PC-3 (cell line): ENCODE data around the gene IKZF1. TPM values are rescaled to one million over a fixed set of nuclear protein-coding genes. Genes with fewer than 3 reads are reported as not detected.

Experiments
- ATAC-seq: fragments of 200-7000 bp; cut with Tn5 transposase; 2 replicates; pipeline ENCODE4 v1.9.1; 2020; ENCODE audit warnings: mild to moderate bottlenecking, moderate library complexity
- BruUV-seq: library from RNA; stranded (reverse); fragments of 400-500 nt; replicated peaks from 2 replicates; lab custom pipeline; 2021; lab: Mats Ljungman, UMichigan
- CTCF ChIA-PET: fragments of 300-600 bp; sonication (Branson Sonifier 250); formaldehyde crosslinking; loops from one replicate; lab custom pipeline; 2022; ENCODE audit warnings: antibody characterized with exemption; lab: Charles Lee
- POLR2A ChIA-PET: fragments of 300-600 bp; sonication (Branson Sonifier 250); formaldehyde crosslinking; loops from one replicate; lab custom pipeline; 2022; ENCODE audit warnings: antibody characterized with exemption; ENCODE audit not compliant: unreplicated experiment; lab: Charles Lee
- DNase-seq: peaks from one replicate; pipeline ENCODE4 v3.0.0-alpha.2; 2015
- H2AFZ ChIP-seq: fragments of 300-600 bp; sonication (generic); 2 replicates; pipeline ENCODE4 v1.6.0; 2016; ENCODE audit warnings: antibody characterized with exemption, low read length
- H3F3A ChIP-seq: fragments of 300-600 bp; sonication (generic); one replicate; pipeline ENCODE4 v1.6.0; 2017; ENCODE audit warnings: antibody characterized with exemption, low read length, control low read depth, mild to moderate bottlenecking; ENCODE audit not compliant: unreplicated experiment
- H3K27ac ChIP-seq: fragments of 300-600 bp; sonication (generic); 2 replicates; pipeline ENCODE4 v1.5.1; 2016; ENCODE audit warnings: mild to moderate bottlenecking, low read length
- H3K27me3 ChIP-seq: fragments of 300-600 bp; sonication (generic); 2 replicates; pipeline ENCODE4 v1.6.1; 2016; ENCODE audit warnings: low read length, mixed read lengths
- H3K36me3 ChIP-seq: fragments of 300-600 bp; sonication (generic); 2 replicates; pipeline ENCODE4 v1.6.1; 2016; ENCODE audit warnings: low read depth, mixed run types, low read length, mixed read lengths
- H3K4me1 ChIP-seq: fragments of 300-600 bp; sonication (generic); 2 replicates; pipeline ENCODE4 v1.5.1; 2016; ENCODE audit warnings: low read length; ENCODE audit not compliant: insufficient read depth
- H3K4me2 ChIP-seq: fragments of 300-600 bp; sonication (generic); 2 replicates; pipeline ENCODE4 v1.6.0; 2016; ENCODE audit warnings: low read length
- H3K4me3 ChIP-seq: fragments of 300-600 bp; sonication (generic); 2 replicates; pipeline ENCODE4 v1.5.1; 2016; ENCODE audit warnings: mild to moderate bottlenecking, low read length, mixed read lengths
- H3K79me2 ChIP-seq: fragments of 300-600 bp; sonication (generic); 2 replicates; pipeline ENCODE4 v1.6.1; 2017; ENCODE audit warnings: low read length, mixed read lengths
- H3K9ac ChIP-seq: fragments of 300-600 bp; sonication (generic); 2 replicates; pipeline ENCODE4 v1.6.0; 2016; ENCODE audit warnings: mild to moderate bottlenecking, low read length
- H3K9me2 ChIP-seq: fragments of 300-600 bp; sonication (generic); replicated peaks from 2 replicates; pipeline ENCODE4 v1.6.1; 2016; ENCODE audit warnings: mixed run types, low read length, mixed read lengths
- H3K9me3 ChIP-seq: fragments of 300-600 bp; sonication (generic); 2 replicates; pipeline ENCODE4 v1.6.1; 2016; ENCODE audit warnings: low read length, mixed read lengths
- H4K20me1 ChIP-seq: fragments of 300-600 bp; sonication (generic); 2 replicates; pipeline ENCODE4 v1.6.1; 2016; ENCODE audit warnings: low read length, mixed read lengths
- EZH2 ChIP-seq: fragments of 300-600 bp; sonication (generic); IDR thresholded peaks from one replicate; pipeline ENCODE4 v1.6.1; 2017; ENCODE audit warnings: antibody characterized with exemption, mild to moderate bottlenecking, low read length; ENCODE audit not compliant: unreplicated experiment
- EZH2phosphoT487 ChIP-seq: fragments of 300-600 bp; sonication (generic); IDR thresholded peaks from 2 replicates; pipeline ENCODE4 v1.6.1; 2018; ENCODE audit warnings: mild to moderate bottlenecking, antibody characterized with exemption, low read length, borderline replicate concordance
- intact Hi-C: fragments of 100-400 bp; cut with micrococcal nuclease; formaldehyde crosslinking; loops from 2 replicates; pipeline ENCODE4 v1.9.0; 2023
- total RNA-seq: library from RNA; depleted of rRNA; stranded (reverse); fragments of >200 nt; gene quantifications from 2 replicates; pipeline ENCODE4 v1.2.3, GENCODE V29; 2014
- TF ChIP-seq, protein P1 (sequence below): fragments of 300-600 bp; sonication (generic); conservative IDR thresholded peaks from 2 replicates; pipeline ENCODE4 v1.5.1; 2017; ENCODE audit warnings: antibody characterized with exemption, low read depth, mild to moderate bottlenecking, low read length

The IKZF1 gene
- total RNA-seq, 1 experiment from 2014 or later, result not detected

DNA sequence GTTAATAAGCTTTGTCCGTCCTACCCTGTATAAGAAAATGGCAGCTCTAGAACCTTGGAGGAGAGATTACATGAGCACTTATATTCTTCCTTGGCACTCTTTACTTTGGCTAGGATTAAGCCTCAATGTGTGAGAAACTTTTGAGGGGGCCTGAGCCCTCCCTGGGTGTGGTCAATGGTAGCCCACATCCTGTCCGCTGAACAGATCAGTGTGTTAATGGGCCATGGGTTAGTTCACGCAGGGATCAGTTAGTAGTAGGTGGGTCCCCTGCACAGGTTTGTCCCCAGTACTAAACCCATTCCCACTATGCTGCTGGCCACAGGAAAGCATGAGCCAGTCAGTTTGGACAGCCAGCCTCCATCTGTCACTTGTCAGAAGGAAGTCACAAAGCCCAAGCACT is 20.2 kb upstream of the IKZF1 start:
- H3K36me3 ChIP-seq, result no peaks in the 10 kb centered on the region
- H3K9me2 ChIP-seq, result no peaks in the 10 kb centered on the region
- CTCF ChIA-PET, result no interaction called here
- DNase-seq, result no peak
- H3K9me3 ChIP-seq, result no peaks in the 10 kb centered on the region
- H3K79me2 ChIP-seq, result no peaks in the 10 kb centered on the region
- H3K27me3 ChIP-seq, result peaks cover 52% of the 10 kb centered on the region
- no peak for ATAC-seq
- H3K4me3 ChIP-seq, result no peak overlapping the region
- no peak overlapping the region for H2AFZ ChIP-seq
- no peaks in the 10 kb centered on the region for H4K20me1 ChIP-seq
- no peak overlapping the region for H3K27ac ChIP-seq
- H3F3A ChIP-seq, result no peaks in the 10 kb centered on the region
- POLR2A ChIA-PET, result interaction anchor here (0.7 kb wide), 1 partner anchor 22 kb away, joined by 3 read pairs; no protein-coding TSS in a partner anchor
- no peak overlapping the region for H3K4me2 ChIP-seq
- H3K9ac ChIP-seq, result no peak overlapping the region
- BruUV-seq, result no TSS peak
- TF ChIP-seq, protein P1, sequence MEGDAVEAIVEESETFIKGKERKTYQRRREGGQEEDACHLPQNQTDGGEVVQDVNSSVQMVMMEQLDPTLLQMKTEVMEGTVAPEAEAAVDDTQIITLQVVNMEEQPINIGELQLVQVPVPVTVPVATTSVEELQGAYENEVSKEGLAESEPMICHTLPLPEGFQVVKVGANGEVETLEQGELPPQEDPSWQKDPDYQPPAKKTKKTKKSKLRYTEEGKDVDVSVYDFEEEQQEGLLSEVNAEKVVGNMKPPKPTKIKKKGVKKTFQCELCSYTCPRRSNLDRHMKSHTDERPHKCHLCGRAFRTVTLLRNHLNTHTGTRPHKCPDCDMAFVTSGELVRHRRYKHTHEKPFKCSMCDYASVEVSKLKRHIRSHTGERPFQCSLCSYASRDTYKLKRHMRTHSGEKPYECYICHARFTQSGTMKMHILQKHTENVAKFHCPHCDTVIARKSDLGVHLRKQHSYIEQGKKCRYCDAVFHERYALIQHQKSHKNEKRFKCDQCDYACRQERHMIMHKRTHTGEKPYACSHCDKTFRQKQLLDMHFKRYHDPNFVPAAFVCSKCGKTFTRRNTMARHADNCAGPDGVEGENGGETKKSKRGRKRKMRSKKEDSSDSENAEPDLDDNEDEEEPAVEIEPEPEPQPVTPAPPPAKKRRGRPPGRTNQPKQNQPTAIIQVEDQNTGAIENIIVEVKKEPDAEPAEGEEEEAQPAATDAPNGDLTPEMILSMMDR, result no peak
- no peak for TF ChIP-seq EZH2
- intact Hi-C loops, result no loop called here
- no peaks in the 10 kb centered on the region for H3K4me1 ChIP-seq

DNA sequence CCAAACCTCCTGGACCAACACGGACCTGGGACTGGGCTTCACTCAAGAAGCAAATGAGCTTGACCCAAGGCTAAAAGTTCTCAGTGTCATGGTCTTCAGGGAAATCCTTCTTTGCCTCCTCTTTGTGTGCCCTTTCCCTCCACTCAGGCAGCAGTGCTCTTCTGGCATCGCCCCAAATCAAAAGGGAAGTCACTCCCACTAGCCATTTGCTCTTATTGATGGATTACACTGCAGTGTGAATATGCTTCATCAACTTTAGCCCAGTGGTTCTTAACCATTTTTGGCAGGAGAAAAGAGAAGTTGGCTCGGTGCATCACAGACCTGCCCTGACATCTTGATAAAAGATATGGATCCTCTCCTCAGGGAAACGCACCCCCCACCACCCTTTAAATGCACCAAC is 19.2 kb upstream of the IKZF1 start:
- no peaks in the 10 kb centered on the region for H3K36me3 ChIP-seq
- H3K4me1 ChIP-seq, result no peaks in the 10 kb centered on the region
- H4K20me1 ChIP-seq, result no peaks in the 10 kb centered on the region
- H3K27me3 ChIP-seq, result peaks cover 59% of the 10 kb centered on the region
- POLR2A ChIA-PET, result no interaction called here
- H3K9ac ChIP-seq, result no peak overlapping the region
- no peak overlapping the region for H3K27ac ChIP-seq
- BruUV-seq, result no TSS peak
- no peaks in the 10 kb centered on the region for H3K79me2 ChIP-seq
- H3K9me3 ChIP-seq, result no peaks in the 10 kb centered on the region
- TF ChIP-seq, protein P1, result no peak
- TF ChIP-seq EZH2phosphoT487 (no peak), EZH2 (no peak)
- DNase-seq (no peak), ATAC-seq (no peak)
- intact Hi-C loops, result no loop called here
- H3K4me2 ChIP-seq, result no peak overlapping the region
- H2AFZ ChIP-seq, result no peak overlapping the region
- no peak overlapping the region for H3K4me3 ChIP-seq
- CTCF ChIA-PET, result no interaction called here
- H3F3A ChIP-seq, result no peaks in the 10 kb centered on the region
- no peaks in the 10 kb centered on the region for H3K9me2 ChIP-seq

DNA sequence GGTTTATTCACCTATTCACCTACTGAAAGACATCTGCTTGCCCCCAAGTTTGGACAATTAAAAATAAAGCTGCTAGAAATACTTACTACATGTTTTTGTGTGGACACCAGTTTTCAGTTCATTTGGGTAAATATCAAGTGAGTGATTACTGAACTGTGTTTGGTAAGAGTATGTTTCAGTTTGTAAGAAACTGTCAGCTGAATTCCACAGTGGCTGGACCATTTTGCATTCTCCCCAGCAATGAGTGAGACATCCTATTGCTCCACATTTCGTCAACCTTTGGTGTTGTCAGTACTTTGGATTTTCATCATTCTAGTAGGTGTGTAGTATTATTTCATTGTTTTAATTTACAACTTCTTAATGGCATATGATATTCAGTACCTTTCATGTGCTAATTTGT is 17.4 kb upstream of the IKZF1 start:
- intact Hi-C loops, result no loop called here
- ChIA-PET POLR2A (no interaction called here), CTCF (no interaction called here)
- no peak overlapping the region for H3K4me3 ChIP-seq
- H3K36me3 ChIP-seq, result no peaks in the 10 kb centered on the region
- H3K4me1 ChIP-seq, result no peaks in the 10 kb centered on the region
- peaks cover 48% of the 10 kb centered on the region for H3K27me3 ChIP-seq
- no TSS peak for BruUV-seq
- TF ChIP-seq, protein P1, result no peak
- no peak for TF ChIP-seq EZH2
- TF ChIP-seq EZH2phosphoT487, result no peak
- no peaks in the 10 kb centered on the region for H4K20me1 ChIP-seq
- H3K9me3 ChIP-seq, result no peaks in the 10 kb centered on the region
- no peaks in the 10 kb centered on the region for H3K9me2 ChIP-seq
- no peak overlapping the region for H3K27ac ChIP-seq
- no peak overlapping the region for H3K9ac ChIP-seq
- no peak overlapping the region for H3K4me2 ChIP-seq
- DNase-seq (no peak), ATAC-seq (no peak)
- no peaks in the 10 kb centered on the region for H3K79me2 ChIP-seq
- no peaks in the 10 kb centered on the region for H3F3A ChIP-seq
- no peak overlapping the region for H2AFZ ChIP-seq
